ENCODE results near the gene ARL5A.

Gene ARL5A

DNA sequence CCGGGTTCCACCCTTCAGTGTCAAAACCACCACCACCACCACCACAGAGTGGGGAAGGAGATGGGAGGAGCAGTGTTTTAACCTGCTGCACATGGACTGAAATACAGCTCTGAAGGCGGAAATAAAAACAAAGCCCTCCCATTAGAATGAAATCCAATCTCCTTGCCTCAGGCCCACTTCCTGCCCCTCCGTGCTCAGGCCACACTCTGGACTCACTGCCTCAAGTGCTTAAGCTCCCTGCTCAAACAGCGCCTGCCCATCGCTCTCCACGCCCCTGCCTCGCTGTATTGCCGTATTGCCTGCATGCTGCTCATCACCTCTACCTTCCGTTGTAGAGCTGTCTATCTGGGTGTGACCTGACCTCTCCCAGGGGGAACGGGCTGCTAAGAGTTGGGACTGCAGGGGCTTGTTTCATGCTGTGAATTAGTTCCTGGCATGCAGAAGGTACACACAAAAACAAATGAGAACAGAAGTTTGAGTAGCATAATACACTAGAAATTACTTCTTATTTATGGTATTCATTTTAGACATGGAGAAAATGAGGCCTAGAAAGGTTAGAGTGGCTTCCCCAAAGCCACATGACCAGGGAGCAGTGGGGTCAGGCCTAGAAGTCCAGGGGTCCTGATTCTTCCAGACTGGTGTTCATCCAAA is 62.3 kb downstream of the ARL5A start:
- no peak for DNase-seq

DNA sequence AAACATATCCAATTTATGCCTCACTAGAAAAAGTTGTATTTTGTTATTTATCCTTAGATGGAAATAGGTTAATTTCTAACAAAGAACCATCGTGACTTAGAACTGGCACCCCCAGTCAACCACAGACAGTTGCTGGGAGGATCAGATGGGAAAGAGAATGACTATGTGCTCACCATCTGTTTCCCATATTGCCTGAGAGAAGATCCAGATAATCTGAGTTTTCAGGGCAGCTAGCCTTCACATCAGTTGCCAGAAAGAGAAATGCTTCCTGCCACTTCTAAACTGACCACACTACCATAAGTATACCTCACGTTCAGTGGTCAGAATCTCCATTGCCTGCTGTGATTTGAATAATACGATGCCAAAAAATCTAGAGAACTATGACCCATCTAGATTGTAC is 65.5 kb downstream of the ARL5A start:
- DNase-seq = peak in 1 of 2 experiments; percentile 64

DNA sequence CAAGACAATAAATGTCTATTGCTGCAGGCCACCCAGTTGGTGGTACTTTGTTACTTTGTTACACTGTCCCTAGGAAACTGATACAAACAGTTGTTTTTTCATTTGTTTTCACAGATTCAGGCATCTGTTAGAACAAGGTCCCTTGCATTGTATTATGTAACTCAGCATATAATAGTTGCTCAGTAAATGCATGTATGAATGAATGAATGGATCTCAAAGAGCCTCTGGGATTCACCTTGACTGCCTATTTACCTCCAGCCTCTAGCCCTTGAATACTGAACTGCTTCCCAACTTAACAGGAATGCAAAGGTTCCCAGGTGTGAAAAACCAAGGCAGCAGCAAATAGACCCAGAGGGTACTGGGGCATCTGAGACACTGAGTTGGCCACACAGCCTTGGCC is 66.5 kb downstream of the ARL5A start:
- no peak for DNase-seq

DNA sequence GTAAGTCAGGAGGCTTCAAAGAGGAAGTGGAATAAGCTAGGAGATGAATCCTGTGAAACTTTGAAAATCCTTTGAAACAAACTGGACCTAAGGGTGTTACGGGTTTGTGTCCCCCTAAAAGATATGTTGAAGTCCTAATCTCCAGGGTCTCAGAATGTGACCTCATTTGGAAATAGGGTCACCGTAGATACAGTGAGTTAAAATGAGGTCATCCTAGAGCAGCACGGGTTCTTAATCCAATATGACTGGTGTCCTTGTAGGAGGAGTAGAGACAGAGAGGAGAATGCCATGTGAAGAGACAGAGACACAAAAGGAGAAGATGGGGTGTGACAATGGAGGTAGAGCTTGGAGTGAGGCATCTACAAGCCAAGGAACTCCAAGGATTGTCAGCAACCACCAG is 67.0 kb downstream of the ARL5A start:
- no peak for DNase-seq

DNA sequence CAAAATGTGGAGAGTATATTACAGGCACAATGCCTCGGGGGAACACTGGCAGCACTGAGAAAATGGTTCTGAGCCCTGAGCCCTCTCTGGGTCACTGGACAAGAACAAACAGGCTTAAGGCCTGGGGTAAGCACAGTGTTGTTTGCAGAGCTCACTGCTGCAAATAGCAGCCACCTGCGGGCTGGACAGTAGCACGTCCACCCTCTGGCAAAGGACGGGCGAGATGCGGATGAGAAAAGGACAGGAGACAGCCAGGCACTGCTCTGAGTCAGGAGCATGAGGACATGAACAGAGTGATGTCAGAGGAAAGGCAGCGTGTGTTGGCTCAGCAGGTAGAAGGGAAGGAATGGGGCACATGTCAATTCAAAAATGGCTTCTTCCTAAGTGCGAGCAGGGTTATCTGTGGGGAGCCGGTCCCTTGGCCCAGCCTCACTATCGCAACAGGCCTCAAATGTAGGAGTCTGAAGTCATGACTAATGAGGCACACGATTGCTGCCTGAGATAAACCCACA is 68.0 kb downstream of the ARL5A start:
- no peak for DNase-seq

DNA sequence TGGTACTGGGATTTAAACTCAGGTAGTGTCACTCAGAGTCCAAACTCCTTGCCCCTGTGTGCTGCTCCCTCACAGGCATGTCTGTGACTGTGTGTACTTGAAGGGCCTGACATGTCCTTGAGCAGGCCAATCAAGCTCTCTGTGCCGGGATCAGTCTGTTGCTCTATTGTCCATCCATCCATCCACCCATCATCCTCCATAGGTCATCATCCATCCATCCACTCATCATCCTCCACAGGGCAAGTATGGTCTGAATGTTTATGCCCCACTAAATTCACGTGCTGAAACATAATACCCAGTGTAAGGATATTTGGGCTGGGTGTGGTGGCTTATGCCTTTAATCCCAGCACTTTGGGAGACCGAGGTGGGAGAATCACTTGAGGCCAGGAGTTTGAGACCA is 69.5 kb downstream of the ARL5A start:
- DNase-seq = no peak

DNA sequence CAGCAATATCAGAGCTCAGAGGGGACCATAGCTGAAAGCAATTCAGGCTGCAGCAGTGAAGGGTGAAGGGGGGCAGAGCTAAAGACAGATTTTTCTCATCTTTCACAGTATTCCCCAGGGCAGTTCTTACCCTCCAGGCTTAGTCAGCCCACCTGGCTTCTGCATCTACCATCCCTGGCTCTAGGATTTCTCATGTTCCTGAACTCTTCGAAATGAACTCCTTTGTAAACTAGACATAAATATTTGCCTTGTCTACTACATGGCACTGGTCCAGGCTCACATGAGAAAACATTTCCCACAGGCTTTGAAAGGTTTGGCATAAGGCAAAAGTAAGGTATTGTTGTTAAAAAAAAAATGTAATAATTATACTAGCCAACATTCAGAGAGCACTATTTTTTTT is 70.4 kb downstream of the ARL5A start:
- DNase-seq = peak in 1 of 2 experiments; percentile 17

DNA sequence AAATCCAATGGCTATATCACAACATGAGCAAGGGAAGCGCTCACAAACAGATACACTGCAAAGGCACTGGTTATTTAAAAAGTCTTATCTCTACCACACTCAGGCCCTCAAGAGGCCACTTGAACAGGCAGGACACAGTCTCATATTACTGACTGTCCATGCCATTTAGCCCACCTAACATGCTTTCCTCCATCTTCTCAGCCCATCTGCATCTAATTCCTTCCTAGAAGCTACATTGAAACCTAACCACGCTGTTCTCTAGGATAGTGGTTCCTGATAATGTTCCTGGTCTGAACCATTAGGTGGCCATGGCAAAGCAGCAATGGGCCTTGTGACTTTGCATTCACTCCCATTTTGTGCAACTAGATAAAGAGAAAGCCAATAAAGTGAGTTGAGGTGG is 71.4 kb downstream of the ARL5A start:
- DNase-seq = no peak

DNA sequence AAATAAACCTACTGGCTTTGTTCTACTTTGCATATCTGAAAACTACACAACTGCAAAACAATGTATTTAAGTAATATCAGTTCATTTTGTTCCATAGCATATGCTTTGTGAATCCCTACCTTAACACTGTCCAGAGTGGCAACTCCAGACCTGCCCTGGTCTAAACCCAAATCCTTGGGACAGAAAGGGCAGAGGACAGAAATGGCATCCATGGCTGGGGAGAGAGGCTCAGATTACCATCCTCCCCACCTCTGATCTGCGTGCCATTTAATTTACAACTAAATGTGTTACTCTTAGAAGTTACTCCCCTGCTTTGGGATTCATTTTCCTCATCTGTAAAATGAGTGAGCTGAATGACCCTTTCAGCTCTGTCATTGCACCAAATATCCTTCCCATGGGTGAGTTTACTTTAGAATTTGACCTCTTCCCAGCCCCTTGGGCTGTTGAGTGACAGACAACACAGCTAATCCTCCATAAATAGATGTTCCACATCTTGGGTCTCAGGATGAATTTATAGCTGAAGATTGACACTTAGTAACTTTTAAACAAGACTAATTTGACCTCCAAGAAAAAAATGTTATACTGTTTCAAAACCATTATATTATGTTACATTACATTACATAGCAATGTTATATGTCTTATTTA is 73.8 kb downstream of the ARL5A start:
- DNase-seq = no peak

DNA sequence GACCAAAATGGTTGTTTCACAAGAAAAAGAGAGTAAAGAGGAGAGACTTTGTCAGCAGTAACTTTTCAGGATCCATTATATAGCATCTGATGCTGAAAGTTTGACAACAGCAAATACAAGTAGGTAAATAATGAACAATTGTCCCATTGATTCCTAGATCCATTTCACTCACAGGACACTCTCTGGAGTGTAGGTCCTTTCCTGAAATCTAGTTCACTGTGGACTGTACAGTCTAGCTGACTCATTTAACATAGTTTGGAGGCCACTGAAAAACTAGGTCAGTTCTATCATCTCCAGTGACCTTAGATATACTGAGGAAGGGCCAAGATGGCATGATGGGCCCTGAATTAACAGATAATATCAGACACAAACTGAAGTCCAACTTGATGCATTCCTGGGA is 74.7 kb downstream of the ARL5A start:
- no peak for DNase-seq
